HEK293 (cell line): ENCODE results near the gene CORO1C.

Experiments used
- GFI1B ChIP-seq: fragments of 450-650 bp; formaldehyde crosslinking; IDR thresholded peaks from 2 replicates; pipeline ENCODE4 v1.5.1; 2016; ENCODE audit warnings: missing biosample characterization, missing genetic modification characterization
- MYNN ChIP-seq: fragments of 450-650 bp; formaldehyde crosslinking; IDR thresholded peaks from 2 replicates; pipeline ENCODE4 v1.5.1; 2016; ENCODE audit warnings: missing biosample characterization, missing genetic modification characterization, borderline replicate concordance
- OSR2 ChIP-seq: fragments of 450-650 bp; formaldehyde crosslinking; IDR thresholded peaks from 2 replicates; pipeline ENCODE4 v1.5.1; 2016; ENCODE audit warnings: missing biosample characterization, missing genetic modification characterization
- PRDM1 ChIP-seq: fragments of 450-650 bp; formaldehyde crosslinking; IDR thresholded peaks from 2 replicates; pipeline ENCODE4; 2016; ENCODE audit warnings: missing biosample characterization, missing genetic modification characterization
- SP7 ChIP-seq: fragments of 450-650 bp; formaldehyde crosslinking; IDR thresholded peaks from 2 replicates; pipeline ENCODE4 v1.5.1; 2016; ENCODE audit warnings: missing biosample characterization, missing genetic modification characterization
- TRIM28 ChIP-seq: IDR thresholded peaks from 2 replicates; pipeline ENCODE4 v1.6.1; 2011; ENCODE audit warnings: low read length, control low read depth, borderline replicate concordance
- WT1 ChIP-seq: fragments of 450-650 bp; formaldehyde crosslinking; IDR thresholded peaks from 2 replicates; pipeline ENCODE4 v1.5.1; 2016; ENCODE audit warnings: missing biosample characterization, missing genetic modification characterization
- ZBTB17 ChIP-seq: fragments of 450-650 bp; formaldehyde crosslinking; IDR thresholded peaks from 2 replicates; pipeline ENCODE4 v1.5.1; 2016; ENCODE audit warnings: missing biosample characterization, missing genetic modification characterization
- ZEB2 ChIP-seq: fragments of 450-650 bp; formaldehyde crosslinking; IDR thresholded peaks from 2 replicates; pipeline ENCODE4 v1.5.1; 2016; ENCODE audit warnings: missing biosample characterization, missing genetic modification characterization
- ZIC2 ChIP-seq: fragments of 450-650 bp; formaldehyde crosslinking; IDR thresholded peaks from 2 replicates; pipeline ENCODE4 v1.5.1; 2016; ENCODE audit warnings: missing biosample characterization, missing genetic modification characterization
- ZNF324 ChIP-seq: fragments of 450-650 bp; formaldehyde crosslinking; IDR thresholded peaks from 2 replicates; pipeline ENCODE4 v1.5.1; 2016; ENCODE audit warnings: missing biosample characterization, missing genetic modification characterization
- ZNF341 ChIP-seq: fragments of 450-650 bp; formaldehyde crosslinking; IDR thresholded peaks from 2 replicates; pipeline ENCODE4; 2016; ENCODE audit warnings: low read depth, missing biosample characterization, missing genetic modification characterization
- ZNF366 ChIP-seq: fragments of 450-650 bp; formaldehyde crosslinking; conservative IDR thresholded peaks from 2 replicates; pipeline ENCODE4 v1.5.1; 2016; ENCODE audit warnings: missing biosample characterization, missing genetic modification characterization
- ZNF561 ChIP-seq: fragments of 450-650 bp; IDR thresholded peaks from 2 replicates; pipeline ENCODE4 v1.5.1; 2018; ENCODE audit warnings: missing biosample characterization, missing genetic modification characterization, borderline replicate concordance
- ZNF600 ChIP-seq: fragments of 450-650 bp; formaldehyde crosslinking; IDR thresholded peaks from 2 replicates; pipeline ENCODE4 v1.5.1; 2016; ENCODE audit warnings: missing biosample characterization, missing genetic modification characterization
- ZNF629 ChIP-seq: fragments of 450-650 bp; formaldehyde crosslinking; IDR thresholded peaks from 2 replicates; pipeline ENCODE4 v1.5.1; 2017; ENCODE audit warnings: missing biosample characterization, missing genetic modification characterization
- ZNF747 ChIP-seq: fragments of 450-650 bp; formaldehyde crosslinking; IDR thresholded peaks from 2 replicates; pipeline ENCODE4 v1.5.1; 2016; ENCODE audit warnings: missing biosample characterization, missing genetic modification characterization
- ZNF837 ChIP-seq: fragments of 450-650 bp; formaldehyde crosslinking; IDR thresholded peaks from 2 replicates; pipeline ENCODE4 v1.5.1; 2016; ENCODE audit warnings: missing biosample characterization, missing genetic modification characterization
- ZXDB ChIP-seq: fragments of 450-650 bp; formaldehyde crosslinking; IDR thresholded peaks from 2 replicates; pipeline ENCODE4 v1.5.1; 2016; ENCODE audit warnings: missing biosample characterization, missing genetic modification characterization
- TF ChIP-seq, protein P1 (sequence below): fragments of 450-650 bp; formaldehyde crosslinking; IDR thresholded peaks from 2 replicates; pipeline ENCODE4 v1.5.1; 2016; ENCODE audit warnings: missing biosample characterization, missing genetic modification characterization, borderline replicate concordance
- TF ChIP-seq, protein P2 (sequence below): fragments of 450-650 bp; formaldehyde crosslinking; IDR thresholded peaks from 2 replicates; pipeline ENCODE4 v1.5.1; 2016; ENCODE audit warnings: missing biosample characterization, missing genetic modification characterization
- TF ChIP-seq, protein P3 (sequence below): fragments of 450-650 bp; formaldehyde crosslinking; IDR thresholded peaks from 2 replicates; pipeline ENCODE4 v1.5.1; 2017; ENCODE audit warnings: missing biosample characterization, missing genetic modification characterization
- TF ChIP-seq, protein P4 (sequence below): fragments of 450-650 bp; formaldehyde crosslinking; IDR thresholded peaks from 2 replicates; pipeline ENCODE4 v1.5.1; 2016; ENCODE audit warnings: missing biosample characterization, missing genetic modification characterization
- TF ChIP-seq, protein P5 (sequence below): fragments of 450-650 bp; formaldehyde crosslinking; IDR thresholded peaks from 2 replicates; pipeline ENCODE4 v1.5.1; 2017; ENCODE audit warnings: missing biosample characterization, mild to moderate bottlenecking, missing genetic modification characterization, moderate library complexity

CORO1C gene

DNA sequence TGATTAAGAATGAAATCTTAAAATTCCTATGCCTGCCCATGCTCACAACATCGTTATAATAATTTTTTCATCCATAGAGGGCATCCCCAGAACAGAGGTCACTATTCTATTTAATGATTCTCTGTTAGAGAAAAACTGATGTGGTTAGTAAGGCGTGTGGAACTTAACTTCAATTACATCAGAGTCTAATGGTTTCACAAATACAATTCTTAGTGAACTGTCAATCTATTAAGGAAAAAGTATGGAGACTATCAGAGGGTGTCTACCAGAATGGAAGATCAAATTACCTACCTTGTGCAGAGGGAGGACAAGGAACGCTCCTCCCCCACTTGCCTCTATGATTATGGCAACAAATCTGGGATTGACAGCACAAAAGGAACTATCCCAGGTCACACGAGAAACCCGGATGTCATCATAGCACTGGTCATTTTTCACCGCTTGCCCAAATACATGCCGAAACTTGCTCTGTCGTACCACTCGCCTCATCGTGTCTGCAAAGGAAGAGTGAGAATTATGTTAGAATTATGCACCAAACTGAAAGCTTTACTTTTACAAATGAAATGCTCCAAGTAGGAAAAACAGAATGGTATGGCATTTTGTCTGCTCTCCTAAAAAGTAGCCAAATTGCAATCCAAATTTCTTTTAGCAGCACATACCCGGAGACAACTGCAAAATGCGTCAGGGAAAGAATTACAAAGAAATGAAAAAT is 30.3 kb downstream of the CORO1C start (continued):
- TF ChIP-seq, protein P1, sequence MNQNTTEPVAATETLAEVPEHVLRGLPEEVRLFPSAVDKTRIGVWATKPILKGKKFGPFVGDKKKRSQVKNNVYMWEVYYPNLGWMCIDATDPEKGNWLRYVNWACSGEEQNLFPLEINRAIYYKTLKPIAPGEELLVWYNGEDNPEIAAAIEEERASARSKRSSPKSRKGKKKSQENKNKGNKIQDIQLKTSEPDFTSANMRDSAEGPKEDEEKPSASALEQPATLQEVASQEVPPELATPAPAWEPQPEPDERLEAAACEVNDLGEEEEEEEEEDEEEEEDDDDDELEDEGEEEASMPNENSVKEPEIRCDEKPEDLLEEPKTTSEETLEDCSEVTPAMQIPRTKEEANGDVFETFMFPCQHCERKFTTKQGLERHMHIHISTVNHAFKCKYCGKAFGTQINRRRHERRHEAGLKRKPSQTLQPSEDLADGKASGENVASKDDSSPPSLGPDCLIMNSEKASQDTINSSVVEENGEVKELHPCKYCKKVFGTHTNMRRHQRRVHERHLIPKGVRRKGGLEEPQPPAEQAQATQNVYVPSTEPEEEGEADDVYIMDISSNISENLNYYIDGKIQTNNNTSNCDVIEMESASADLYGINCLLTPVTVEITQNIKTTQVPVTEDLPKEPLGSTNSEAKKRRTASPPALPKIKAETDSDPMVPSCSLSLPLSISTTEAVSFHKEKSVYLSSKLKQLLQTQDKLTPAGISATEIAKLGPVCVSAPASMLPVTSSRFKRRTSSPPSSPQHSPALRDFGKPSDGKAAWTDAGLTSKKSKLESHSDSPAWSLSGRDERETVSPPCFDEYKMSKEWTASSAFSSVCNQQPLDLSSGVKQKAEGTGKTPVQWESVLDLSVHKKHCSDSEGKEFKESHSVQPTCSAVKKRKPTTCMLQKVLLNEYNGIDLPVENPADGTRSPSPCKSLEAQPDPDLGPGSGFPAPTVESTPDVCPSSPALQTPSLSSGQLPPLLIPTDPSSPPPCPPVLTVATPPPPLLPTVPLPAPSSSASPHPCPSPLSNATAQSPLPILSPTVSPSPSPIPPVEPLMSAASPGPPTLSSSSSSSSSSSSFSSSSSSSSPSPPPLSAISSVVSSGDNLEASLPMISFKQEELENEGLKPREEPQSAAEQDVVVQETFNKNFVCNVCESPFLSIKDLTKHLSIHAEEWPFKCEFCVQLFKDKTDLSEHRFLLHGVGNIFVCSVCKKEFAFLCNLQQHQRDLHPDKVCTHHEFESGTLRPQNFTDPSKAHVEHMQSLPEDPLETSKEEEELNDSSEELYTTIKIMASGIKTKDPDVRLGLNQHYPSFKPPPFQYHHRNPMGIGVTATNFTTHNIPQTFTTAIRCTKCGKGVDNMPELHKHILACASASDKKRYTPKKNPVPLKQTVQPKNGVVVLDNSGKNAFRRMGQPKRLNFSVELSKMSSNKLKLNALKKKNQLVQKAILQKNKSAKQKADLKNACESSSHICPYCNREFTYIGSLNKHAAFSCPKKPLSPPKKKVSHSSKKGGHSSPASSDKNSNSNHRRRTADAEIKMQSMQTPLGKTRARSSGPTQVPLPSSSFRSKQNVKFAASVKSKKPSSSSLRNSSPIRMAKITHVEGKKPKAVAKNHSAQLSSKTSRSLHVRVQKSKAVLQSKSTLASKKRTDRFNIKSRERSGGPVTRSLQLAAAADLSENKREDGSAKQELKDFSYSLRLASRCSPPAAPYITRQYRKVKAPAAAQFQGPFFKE (tag by site-specific recombination), result no peak
- TF ChIP-seq GFI1B, result peak; percentile 88; the same call in 1 of the 2 replicates
- peak; percentile 70 for TF ChIP-seq ZBTB17 (tag by site-specific recombination)
- TF ChIP-seq ZNF747 (tag by site-specific recombination), result no peak
- TF ChIP-seq, protein P2, sequence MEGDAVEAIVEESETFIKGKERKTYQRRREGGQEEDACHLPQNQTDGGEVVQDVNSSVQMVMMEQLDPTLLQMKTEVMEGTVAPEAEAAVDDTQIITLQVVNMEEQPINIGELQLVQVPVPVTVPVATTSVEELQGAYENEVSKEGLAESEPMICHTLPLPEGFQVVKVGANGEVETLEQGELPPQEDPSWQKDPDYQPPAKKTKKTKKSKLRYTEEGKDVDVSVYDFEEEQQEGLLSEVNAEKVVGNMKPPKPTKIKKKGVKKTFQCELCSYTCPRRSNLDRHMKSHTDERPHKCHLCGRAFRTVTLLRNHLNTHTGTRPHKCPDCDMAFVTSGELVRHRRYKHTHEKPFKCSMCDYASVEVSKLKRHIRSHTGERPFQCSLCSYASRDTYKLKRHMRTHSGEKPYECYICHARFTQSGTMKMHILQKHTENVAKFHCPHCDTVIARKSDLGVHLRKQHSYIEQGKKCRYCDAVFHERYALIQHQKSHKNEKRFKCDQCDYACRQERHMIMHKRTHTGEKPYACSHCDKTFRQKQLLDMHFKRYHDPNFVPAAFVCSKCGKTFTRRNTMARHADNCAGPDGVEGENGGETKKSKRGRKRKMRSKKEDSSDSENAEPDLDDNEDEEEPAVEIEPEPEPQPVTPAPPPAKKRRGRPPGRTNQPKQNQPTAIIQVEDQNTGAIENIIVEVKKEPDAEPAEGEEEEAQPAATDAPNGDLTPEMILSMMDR (tag by site-specific recombination), result no peak
- no peak for TF ChIP-seq ZIC2 (tag by site-specific recombination)
- TF ChIP-seq, protein P3, sequence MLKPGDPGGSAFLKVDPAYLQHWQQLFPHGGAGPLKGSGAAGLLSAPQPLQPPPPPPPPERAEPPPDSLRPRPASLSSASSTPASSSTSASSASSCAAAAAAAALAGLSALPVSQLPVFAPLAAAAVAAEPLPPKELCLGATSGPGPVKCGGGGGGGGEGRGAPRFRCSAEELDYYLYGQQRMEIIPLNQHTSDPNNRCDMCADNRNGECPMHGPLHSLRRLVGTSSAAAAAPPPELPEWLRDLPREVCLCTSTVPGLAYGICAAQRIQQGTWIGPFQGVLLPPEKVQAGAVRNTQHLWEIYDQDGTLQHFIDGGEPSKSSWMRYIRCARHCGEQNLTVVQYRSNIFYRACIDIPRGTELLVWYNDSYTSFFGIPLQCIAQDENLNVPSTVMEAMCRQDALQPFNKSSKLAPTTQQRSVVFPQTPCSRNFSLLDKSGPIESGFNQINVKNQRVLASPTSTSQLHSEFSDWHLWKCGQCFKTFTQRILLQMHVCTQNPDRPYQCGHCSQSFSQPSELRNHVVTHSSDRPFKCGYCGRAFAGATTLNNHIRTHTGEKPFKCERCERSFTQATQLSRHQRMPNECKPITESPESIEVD (tag by site-specific recombination), result peak; percentile 99
- peak; percentile 57 for TF ChIP-seq OSR2 (tag by site-specific recombination)
- TF ChIP-seq ZNF629 (tag by site-specific recombination), result peak; percentile 92
- TF ChIP-seq, protein P4, sequence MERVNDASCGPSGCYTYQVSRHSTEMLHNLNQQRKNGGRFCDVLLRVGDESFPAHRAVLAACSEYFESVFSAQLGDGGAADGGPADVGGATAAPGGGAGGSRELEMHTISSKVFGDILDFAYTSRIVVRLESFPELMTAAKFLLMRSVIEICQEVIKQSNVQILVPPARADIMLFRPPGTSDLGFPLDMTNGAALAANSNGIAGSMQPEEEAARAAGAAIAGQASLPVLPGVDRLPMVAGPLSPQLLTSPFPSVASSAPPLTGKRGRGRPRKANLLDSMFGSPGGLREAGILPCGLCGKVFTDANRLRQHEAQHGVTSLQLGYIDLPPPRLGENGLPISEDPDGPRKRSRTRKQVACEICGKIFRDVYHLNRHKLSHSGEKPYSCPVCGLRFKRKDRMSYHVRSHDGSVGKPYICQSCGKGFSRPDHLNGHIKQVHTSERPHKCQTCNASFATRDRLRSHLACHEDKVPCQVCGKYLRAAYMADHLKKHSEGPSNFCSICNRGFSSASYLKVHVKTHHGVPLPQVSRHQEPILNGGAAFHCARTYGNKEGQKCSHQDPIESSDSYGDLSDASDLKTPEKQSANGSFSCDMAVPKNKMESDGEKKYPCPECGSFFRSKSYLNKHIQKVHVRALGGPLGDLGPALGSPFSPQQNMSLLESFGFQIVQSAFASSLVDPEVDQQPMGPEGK (tag by site-specific recombination), result peak; percentile 24; the same call in 1 of the 2 replicates
- TF ChIP-seq ZNF561 (tag by site-specific recombination), result 0 out of 2 replicates have a peak, but pooled peaks have one; percentile 62
- TF ChIP-seq TRIM28, result peak; percentile 94
- TF ChIP-seq ZNF837 (tag by site-specific recombination), result no peak
- TF ChIP-seq ZEB2 (tag by site-specific recombination), result peak; percentile 64
- peak; percentile 96 for TF ChIP-seq SP7 (tag by site-specific recombination)
- TF ChIP-seq, protein P5, sequence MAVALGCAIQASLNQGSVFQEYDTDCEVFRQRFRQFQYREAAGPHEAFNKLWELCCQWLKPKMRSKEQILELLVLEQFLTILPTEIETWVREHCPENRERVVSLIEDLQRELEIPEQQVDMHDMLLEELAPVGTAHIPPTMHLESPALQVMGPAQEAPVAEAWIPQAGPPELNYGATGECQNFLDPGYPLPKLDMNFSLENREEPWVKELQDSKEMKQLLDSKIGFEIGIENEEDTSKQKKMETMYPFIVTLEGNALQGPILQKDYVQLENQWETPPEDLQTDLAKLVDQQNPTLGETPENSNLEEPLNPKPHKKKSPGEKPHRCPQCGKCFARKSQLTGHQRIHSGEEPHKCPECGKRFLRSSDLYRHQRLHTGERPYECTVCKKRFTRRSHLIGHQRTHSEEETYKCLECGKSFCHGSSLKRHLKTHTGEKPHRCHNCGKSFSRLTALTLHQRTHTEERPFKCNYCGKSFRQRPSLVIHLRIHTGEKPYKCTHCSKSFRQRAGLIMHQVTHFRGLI (tag by site-specific recombination), result no peak
- TF ChIP-seq MYNN (tag by site-specific recombination), result no peak
- TF ChIP-seq WT1, result peak; percentile 75
- TF ChIP-seq ZNF600 (tag by site-specific recombination), result peak; percentile 69
- peak; percentile 49; the same call in 1 of the 2 replicates for TF ChIP-seq ZXDB (tag by site-specific recombination)
- TF ChIP-seq PRDM1, result peak; percentile 73; the same call in 1 of the 2 replicates
- TF ChIP-seq ZNF341 (tag by site-specific recombination), result peak; percentile 71
- TF ChIP-seq ZNF324 (tag by site-specific recombination), result 0 out of 2 replicates have a peak, but pooled peaks have one; percentile 41
- TF ChIP-seq ZNF366 (tag by site-specific recombination), result peak; percentile 70
